ENCODE data around the gene FOXO1. TPM values are rescaled to one million over a fixed set of nuclear protein-coding genes. Genes with fewer than 3 reads are reported as not detected.

The FOXO1 gene
- total RNA-seq, 4 donors from 2014 or later, result 9.1 to 42.3 (median 14.2) TPM

- Histone ChIP-seq H3K4me1 (peaks cover 0 to 20% (median 0%) of the 10 kb centered on the region in 3 donors), H3K27me3 (no peaks in the 10 kb centered on the region), H3K27ac (no peak overlapping the region), H3K9me3 (no peaks in the 10 kb centered on the region), H3K4me3 (no peak overlapping the region), H3K36me3 (no peaks in the 10 kb centered on the region)
- intact Hi-C loops (cut with DNase I), result no loop called here
- TF ChIP-seq POLR2A (IDR thresholded peaks at IDR 0.05) (no peak), CTCF (IDR thresholded peaks at IDR 0.05) (no peak)
- 89 to 100% methylated on average over 3 of the region's 3 CpGs for WGBS, 2 donors
- DNase-seq, result no peak
Observed at GRCh38 chr13:40553356-40553755, 113.1 kb downstream of the FOXO1 start.

GRCh38 chr13:40552895-40553294 is 113.5 kb downstream of the FOXO1 start:
- H3K4me1 ChIP-seq, result peaks cover 0 to 15% (median 0%) of the 10 kb centered on the region in 3 donors
- no peak overlapping the region for H3K27ac ChIP-seq
- H3K27me3 ChIP-seq, result no peaks in the 10 kb centered on the region
- TF ChIP-seq POLR2A (IDR thresholded peaks at IDR 0.05), result no peak
- TF ChIP-seq CTCF (IDR thresholded peaks at IDR 0.05), result no peak
- DNase-seq, result no peak
- WGBS, 2 donors, result 84 to 85% methylated on average over 6 of the region's 6 CpGs
- no peaks in the 10 kb centered on the region for H3K9me3 ChIP-seq
- H3K4me3 ChIP-seq, result no peak overlapping the region
- intact Hi-C loops (cut with DNase I), result no loop called here
- no peaks in the 10 kb centered on the region for H3K36me3 ChIP-seq

- intact Hi-C loops (cut with DNase I), result no loop called here
- Histone ChIP-seq H3K9me3 (no peaks in the 10 kb centered on the region), H3K36me3 (no peaks in the 10 kb centered on the region), H3K27ac (no peak overlapping the region), H3K4me1 (peaks cover 0 to 11% (median 0%) of the 10 kb centered on the region in 3 donors), H3K27me3 (no peaks in the 10 kb centered on the region), H3K4me3 (no peak overlapping the region)
- TF ChIP-seq POLR2A (IDR thresholded peaks at IDR 0.05) (no peak), CTCF (IDR thresholded peaks at IDR 0.05) (no peak)
- 86 to 92% methylated on average over 2 of the region's 2 CpGs for WGBS, 2 donors
- no peak for DNase-seq
Observed at GRCh38 chr13:40550130-40550529, 116.3 kb downstream of the FOXO1 start.

- no peaks in the 10 kb centered on the region for H3K9me3 ChIP-seq
- intact Hi-C loops (cut with DNase I), result no loop called here
- H3K36me3 ChIP-seq, result no peaks in the 10 kb centered on the region
- H3K27me3 ChIP-seq, result no peaks in the 10 kb centered on the region
- no peak for DNase-seq
- TF ChIP-seq CTCF (IDR thresholded peaks at IDR 0.05) (no peak), POLR2A (IDR thresholded peaks at IDR 0.05) (no peak)
- peaks cover 0 to 11% (median 0%) of the 10 kb centered on the region in 3 donors for H3K4me1 ChIP-seq
- no peak overlapping the region for H3K27ac ChIP-seq
- H3K4me3 ChIP-seq, result no peak overlapping the region
Observed at GRCh38 chr13:40549500-40550094, 116.8 kb downstream of the FOXO1 start.

- 57 to 90% methylated on average over 2 of the region's 2 CpGs for WGBS, 2 donors
- no peak overlapping the region for H3K4me3 ChIP-seq
- peaks cover 0 to 5% (median 0%) of the 10 kb centered on the region in 3 donors for H3K4me1 ChIP-seq
- no peaks in the 10 kb centered on the region for H3K36me3 ChIP-seq
- intact Hi-C loops (cut with DNase I), result no loop called here
- H3K9me3 ChIP-seq, result no peaks in the 10 kb centered on the region
- no peaks in the 10 kb centered on the region for H3K27me3 ChIP-seq
- H3K27ac ChIP-seq, result no peak overlapping the region
- no peak for DNase-seq
- TF ChIP-seq CTCF (IDR thresholded peaks at IDR 0.05) (no peak), POLR2A (IDR thresholded peaks at IDR 0.05) (no peak)
Observed at GRCh38 chr13:40547591-40548315, 118.7 kb downstream of the FOXO1 start.

Data from esophagus squamous epithelium (tissue), 5 donors.